H54 (cell line): ENCODE data around the gene ERG.

Source experiments
- DNase-seq: peaks from one replicate; pipeline ENCODE4 v3.0.0; 2011; ENCODE audit warnings: low spot score, mixed read lengths; ENCODE audit not compliant: insufficient read length
- FAIRE-seq: peaks from 3 replicates; lab custom pipeline; 2011; peaks lifted over from hg19 to GRCh38; lab: Jason Lieb, UNC
- POLR2A ChIP-seq: IDR thresholded peaks from 2 replicates; pipeline ENCODE4 v1.6.1; 2011; ENCODE audit warnings: low read depth, mild to moderate bottlenecking, low read length

Gene ERG

DNA sequence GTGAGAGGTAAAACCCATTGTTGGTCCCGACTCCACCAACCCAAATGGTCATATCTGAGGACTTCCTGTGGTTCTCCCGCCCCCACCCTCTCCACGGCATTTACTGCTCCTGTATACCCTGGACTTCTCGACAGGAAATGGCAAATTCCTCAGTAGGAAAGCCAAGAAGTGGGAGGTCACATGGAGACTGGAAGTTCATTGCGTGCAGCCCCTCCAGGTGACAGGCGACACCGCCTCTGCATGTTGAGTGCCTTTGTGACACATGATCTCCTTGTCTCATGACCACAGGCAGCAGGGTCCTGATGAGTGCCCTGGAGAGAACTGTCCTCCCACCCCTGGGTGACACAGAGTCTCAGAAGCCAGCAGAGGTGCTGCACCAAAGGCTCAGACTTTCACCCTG lies 24.2 kb downstream of the ERG start:
- TF ChIP-seq POLR2A = no peak
- DNase-seq = no peak
- FAIRE-seq = no peak

DNA sequence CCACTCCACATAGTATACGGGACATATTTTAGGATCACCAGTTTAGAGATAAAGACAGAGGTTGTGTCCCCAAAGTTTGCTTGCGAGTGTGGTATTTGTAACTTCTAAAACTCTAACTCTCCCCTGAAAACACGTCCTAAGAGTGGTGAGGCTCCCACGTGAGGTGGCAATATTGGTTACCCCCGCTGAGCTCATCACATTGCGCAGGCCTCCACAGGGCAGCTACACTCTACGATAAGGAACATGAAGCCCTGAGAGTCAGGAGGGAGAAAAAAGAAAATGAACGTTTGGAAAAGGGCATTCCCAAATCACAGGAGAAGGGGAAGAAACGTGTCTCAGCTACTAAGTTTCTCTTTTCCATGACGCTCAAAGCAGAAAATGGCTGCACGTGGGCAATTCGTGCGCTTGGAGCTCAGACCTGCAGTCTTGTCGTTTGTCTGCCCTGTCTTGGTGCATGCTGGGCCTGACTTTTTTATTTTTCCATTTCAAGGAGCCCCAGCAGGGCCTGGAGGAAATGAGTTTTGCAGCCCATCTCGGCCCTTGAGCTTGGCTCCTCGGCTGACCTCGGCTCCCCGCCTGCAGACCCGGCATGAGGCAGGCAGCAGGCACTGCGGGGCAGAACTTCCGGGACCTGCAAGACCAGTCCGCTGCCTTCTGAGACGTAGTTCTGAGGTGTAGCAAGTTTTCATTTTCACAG lies 25.7 kb downstream of the ERG start:
- no peak for TF ChIP-seq POLR2A
- DNase-seq (no peak), FAIRE-seq (no peak)

DNA sequence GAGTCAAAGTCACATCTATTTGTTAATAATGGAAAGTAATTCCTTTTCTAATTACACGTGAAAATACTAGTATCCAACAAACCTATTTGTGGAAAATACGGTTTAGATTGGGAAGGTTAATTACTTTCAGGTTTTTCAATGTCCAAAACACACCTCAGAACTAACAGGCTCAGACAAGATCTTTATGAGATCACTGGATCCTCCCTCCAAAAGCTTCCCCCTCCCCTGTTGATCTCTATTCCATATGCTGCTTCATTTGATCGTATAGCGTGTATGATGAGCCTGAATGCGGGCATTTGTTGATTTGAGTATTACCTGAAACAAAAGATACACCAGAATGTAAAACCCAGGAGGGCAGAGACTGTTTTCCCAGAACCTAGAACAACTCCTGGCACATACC lies 26.5 kb downstream of the ERG start:
- FAIRE-seq (no peak), DNase-seq (no peak)
- no peak for TF ChIP-seq POLR2A

DNA sequence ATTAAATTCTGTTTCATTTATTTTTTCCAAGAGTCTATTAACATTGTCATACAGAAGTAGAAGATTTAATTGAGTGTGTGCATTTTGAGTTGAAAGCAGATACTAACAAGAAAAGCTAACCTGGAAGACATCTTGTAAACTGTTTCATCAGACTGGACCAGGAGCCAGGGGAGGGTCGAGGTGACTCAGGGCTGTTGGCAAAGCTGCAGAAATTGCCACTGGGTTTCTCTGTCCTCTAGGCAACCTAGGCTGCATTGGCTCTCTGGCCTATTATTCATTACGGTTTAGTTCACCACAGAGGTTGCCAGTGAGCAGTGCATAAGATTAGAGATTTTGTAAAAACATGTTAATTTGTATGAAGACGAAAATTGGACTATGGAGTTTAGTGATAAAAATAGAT lies 27.5 kb downstream of the ERG start:
- TF ChIP-seq POLR2A = no peak
- DNase-seq (no peak), FAIRE-seq (no peak)

DNA sequence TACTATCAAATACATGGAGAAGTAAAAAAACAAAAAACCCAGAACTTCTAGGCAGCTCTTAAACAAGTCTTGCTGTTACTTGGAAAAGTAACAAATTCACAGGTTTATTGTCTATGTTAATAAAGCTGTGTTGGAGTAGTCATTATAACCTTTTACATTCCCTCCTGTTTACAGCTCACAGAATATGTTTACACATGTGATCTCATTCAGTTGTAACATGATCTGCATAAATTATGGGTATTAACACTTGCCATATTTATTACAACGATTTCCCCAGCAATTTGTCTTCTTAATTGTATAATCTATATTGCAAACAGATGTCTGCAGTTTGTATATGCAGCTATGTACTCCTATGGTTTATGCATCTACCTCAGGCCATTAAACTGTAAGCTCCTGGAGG lies 28.6 kb downstream of the ERG start:
- TF ChIP-seq POLR2A = no peak
- DNase-seq (no peak), FAIRE-seq (no peak)

DNA sequence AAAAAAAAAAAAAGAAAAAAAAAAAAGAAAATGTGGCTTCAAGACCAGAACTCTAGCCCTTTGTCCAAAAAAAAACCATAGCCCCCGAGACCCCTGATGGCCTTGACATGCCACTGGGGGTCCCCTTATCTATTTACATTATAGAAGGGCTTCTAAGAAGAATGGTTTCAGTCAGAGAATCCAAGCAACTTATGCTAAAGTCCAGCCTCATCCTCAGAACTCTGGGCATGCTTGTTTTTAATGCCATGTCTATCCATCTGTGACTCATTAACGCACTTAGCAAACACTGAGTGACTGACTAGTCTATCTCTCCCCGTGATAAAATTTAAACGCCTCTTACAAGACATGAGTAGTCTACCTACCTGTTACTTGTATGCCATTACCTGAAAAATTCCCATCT lies 29.3 kb downstream of the ERG start:
- DNase-seq (no peak), FAIRE-seq (no peak)
- no peak for TF ChIP-seq POLR2A

DNA sequence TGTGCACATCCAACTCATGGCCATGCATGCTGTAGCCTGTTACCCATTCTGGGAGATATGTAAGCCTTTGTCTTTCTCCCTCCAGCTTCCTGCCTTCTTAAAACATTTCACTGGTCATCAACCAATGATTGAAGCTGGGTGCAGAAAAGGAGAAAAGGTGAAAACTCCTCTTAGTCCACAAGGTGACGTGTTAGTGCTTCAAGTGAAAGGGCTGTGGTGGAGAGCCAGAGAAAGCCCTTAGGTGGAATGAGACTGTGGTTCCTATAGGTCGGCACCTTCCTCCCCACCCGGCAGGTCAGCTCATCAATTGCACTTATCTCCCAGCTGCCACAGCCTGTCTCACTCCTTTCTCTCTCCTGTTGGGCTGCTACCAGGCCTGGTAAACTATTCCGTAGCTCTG lies 30.4 kb downstream of the ERG start:
- TF ChIP-seq POLR2A = no peak
- FAIRE-seq (no peak), DNase-seq (no peak)

DNA sequence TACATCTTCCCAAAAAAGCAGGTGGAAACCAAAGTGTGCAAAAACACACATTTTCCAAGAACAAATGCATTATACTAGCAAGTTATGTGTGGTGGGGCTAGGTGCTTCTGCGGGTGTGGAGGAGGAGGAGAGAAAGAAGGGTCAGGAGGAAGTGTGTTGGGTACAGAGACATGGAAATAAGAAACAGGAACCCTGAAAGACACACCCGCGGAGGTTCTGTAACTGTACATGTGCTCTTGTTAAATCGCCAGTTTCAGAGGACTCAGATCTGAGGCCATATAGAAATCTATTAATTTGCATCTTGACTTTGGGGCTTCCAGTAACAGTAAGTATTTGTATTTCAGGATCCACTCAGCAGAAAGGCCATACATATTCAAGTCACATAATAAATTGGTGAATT lies 30.9 kb downstream of the ERG start:
- DNase-seq (no peak), FAIRE-seq (no peak)
- TF ChIP-seq POLR2A = no peak

DNA sequence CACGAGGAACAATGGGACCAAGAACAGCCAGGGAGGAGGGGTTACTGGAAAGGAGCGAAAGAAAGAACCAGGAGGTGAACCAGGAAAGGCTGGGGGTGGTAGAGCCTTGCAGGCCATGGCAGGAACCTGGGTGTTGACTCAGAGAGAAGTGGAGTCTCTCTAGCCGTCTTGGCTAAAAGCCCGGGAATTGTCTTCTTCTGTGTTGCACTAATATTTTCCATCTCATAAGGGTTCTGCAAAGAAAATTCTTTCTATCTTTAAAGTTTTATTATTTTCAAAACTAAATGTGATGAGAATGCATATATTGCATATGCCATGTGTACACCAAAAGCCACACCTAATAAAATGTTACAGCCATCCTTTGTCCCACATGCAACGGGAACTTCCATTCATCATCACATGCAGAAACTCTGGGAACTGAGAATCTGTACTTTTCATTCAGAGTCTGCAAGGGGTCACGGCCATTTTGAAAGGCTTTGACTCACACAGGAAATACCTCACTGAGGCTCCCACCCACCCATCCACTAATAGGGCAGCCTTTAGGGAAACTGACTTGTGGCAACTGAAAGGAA lies 38.0 kb downstream of the ERG start:
- DNase-seq (no peak), FAIRE-seq (no peak)
- TF ChIP-seq POLR2A = no peak

DNA sequence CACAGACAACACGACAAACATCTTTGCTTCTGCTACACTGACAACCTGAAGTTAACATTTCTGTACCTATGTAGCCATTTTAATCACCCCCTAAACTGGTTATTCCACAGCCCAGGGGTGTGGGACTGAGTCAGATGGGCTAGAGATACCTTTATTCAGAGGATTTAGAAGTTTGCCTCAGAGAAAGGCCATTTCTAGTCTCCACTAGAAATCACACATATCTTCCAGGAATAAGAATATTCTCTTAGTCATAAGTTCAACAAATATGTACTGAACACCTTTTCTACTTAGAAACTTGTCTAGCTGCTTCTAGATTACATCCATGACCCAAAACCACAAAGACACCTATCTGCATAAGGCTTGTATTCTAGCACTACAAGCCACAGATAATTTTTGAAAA lies 38.8 kb downstream of the ERG start:
- no peak for DNase-seq
- FAIRE-seq = no peak
- TF ChIP-seq POLR2A = no peak

DNA sequence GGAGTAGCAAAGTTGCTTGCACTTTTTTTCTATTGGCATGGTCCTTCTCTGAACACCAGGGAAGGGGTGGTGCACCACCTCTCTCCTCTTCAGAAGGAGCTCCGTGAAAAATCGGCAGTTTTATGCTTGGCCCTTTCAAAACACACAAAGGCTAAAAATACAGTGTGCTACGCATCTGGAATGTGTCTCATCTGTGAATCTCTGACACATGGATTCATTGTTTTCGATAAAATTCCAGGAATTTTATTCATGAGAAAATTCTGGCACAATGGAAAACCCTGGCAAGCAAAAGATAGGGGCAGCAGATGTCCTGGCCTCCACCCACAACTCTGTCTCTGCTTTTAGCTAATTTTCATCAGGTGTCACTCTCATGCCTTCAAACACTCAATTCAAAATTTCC lies 42.9 kb downstream of the ERG start:
- no peak for DNase-seq
- no peak for FAIRE-seq

DNA sequence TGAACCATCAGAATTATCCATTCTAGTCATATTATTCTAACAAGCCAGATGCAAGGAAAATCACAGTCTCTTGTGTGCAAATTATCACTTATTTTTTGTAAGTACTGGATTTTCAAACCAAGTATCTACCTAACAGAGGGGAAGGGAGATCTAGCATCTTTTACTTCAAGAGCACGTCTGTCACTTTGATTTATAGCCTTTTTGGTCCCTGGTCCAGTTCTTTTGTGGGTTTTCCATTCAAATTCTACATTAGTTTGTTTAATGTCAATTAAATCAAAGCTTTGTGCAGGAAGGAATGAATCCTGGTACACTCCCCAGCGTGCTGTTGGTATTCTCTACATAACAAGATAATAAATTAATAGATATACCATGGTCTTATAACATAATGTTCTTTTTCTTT lies 43.6 kb downstream of the ERG start:
- no peak for FAIRE-seq
- no peak for TF ChIP-seq POLR2A
- no peak for DNase-seq

More for the DNA sequence above, 42.9 kb downstream of the ERG start:
- TF ChIP-seq POLR2A = no peak

DNA sequence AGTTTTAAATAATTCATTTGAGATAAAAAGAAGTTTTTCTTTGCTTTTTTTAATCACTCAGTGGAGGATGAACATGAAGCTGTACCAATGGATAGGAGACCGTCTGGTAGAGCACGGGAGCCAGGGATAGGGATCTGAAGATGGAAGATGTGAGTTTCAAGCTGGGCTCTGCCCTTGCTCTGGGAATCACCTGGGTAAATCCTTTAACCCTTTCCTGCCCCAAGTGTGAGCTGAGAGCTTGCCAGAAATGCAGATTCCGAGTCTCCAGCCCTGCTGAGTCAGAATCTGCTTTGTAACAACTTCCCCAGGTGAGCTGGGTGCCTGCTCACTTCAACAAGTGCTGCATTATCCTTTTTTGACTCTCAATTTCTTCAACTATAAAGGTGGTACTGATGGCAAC lies 44.1 kb downstream of the ERG start:
- TF ChIP-seq POLR2A = no peak
- DNase-seq (no peak), FAIRE-seq (no peak)

DNA sequence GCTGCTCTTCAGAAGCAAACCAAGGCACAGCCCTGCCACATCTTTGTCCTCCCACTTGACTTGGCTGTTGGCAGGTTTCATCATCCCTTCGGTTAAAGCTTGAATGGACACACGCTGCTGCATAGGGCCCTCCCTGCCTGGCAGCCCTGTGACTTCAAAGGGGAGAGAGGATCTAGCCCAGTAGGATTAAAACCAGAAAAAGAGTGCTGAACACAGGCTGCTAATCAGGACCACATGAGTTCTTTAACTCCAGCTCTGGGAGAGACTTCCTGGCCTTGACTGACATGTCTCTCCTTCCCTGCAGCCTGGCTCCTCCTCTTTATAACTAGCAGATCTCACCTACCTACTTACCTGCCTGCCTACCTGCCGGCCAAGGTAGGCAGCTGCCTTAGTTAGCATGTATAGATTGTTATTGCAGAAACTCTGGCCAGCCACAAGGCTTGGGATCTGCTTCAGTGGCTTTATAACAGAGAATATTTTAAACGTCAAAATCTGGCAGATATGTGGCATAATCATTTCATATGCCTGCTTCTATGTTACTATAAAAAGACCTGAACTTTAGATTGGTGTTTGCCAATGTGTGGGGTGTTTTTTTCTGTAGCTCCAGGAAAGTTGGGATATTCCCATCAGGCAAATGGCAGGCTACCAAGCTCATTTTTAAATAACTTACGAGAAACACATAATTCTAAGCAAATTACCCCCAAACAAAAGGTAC lies 49.4 kb downstream of the ERG start:
- DNase-seq = no peak

DNA sequence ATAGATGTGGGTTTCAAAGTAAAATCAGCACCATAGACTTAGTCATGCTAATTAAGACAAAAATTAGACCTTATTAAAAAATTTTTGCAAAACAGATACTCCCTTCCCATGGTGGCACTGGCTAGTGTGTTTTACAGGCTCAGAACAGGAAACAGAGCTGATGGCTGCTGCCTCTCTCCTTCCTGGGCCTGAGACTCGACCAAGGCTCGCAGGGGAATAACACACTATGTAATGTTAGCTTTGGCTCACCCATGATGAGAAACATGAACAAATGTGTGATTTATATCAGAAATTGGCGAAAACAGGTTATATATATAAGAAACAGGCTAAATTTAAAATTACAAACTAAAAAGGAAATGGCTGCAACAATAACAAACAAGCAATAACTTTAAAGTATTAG lies 50.7 kb downstream of the ERG start:
- TF ChIP-seq POLR2A = no peak
- no peak for FAIRE-seq
- DNase-seq = no peak

More for the DNA sequence above, 49.4 kb downstream of the ERG start:
- no peak for TF ChIP-seq POLR2A
- no peak for FAIRE-seq
